ENCODE data around the gene CLCN7.

The CLCN7 gene

DNA sequence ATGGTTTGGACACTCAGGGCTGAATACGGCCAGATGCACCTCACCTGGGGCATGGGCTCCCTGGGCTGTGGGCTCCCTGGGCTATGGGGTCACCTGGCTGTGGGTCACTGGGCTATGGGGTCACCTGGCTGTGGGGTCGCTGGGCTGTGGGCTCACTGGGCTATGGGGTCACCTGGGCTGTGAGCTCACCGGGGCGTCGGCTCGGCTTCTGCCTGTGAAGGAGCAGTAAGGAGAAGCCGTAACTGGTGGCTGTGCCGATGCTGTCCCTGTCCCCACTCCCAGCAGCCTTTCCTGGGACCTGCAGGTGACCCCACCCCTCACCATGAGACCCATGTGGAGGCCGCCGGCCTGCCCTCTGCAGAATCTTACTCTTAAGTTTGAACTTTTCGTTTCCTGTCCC lies 45.8 kb downstream of the CLCN7 start:
- no peak for DNase-seq

DNA sequence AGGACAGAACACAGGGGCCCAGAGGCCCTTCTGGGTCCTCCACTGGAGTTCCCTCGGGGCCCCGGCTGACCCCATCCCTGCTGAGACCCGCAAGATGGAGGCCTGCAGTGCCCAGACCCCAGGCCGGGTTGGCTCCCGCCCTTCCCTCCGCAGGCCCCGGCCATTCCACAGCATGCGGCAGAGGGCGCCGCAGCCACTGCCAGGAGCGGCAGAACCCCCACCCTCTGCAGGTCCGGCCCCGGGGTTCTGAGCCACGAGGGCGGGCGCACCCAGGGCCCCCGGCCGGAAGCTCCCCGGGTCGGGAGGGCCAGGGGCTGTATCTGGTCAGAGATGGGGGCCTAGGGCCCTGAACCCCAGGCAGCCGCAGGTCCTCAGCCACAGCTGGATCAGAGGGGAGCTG lies 46.3 kb downstream of the CLCN7 start:
- peak; percentile 48 to 61 for DNase-seq

DNA sequence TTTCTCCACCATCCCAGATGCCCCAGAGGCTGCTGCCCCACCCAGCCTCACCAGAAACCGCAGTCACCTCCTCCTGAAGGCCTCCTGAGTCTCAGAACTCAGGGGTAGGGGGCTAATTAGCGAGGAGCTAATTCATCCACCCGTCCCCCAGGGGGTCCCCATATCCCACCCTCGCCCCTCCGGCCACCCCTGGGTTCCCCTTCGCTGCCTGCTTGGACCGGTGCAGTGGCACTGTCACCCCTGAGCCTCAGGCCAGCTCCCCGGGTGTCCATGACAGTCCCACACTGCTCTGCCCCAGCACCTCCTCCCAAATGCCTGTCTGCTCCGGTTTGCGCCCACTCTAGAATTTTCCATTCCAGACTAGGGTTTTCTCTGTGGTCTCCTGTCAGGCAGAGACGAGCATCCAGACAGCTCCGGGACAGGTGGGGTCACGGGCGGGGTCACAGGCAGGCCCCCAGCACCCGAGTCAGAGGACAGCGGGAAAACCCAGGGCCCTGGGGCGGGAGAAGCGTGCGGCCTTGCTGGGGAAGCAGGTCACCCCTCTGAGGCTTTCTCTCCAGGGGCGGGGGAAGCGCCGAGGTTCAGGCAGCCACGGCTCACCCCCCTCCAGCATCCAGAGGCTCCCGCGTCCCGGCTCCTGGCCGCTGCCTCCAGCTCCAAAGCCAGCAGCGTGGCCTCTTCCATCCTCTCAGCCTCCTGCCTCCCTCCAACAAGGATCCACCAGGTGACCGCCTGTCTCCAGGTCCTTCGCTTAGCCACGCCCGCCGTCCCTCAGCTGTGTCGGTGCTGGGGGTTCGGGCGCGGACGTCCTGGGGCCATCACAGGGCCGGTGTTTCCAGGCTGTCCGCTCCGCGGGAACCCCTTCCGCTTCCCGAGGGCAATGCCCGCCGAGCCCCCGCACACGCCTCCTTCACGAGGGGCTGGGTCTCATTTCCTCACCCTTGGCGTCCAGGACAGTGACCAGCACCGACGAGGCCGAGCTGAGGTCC lies 47.1 kb downstream of the CLCN7 start:
- no peak for DNase-seq

DNA sequence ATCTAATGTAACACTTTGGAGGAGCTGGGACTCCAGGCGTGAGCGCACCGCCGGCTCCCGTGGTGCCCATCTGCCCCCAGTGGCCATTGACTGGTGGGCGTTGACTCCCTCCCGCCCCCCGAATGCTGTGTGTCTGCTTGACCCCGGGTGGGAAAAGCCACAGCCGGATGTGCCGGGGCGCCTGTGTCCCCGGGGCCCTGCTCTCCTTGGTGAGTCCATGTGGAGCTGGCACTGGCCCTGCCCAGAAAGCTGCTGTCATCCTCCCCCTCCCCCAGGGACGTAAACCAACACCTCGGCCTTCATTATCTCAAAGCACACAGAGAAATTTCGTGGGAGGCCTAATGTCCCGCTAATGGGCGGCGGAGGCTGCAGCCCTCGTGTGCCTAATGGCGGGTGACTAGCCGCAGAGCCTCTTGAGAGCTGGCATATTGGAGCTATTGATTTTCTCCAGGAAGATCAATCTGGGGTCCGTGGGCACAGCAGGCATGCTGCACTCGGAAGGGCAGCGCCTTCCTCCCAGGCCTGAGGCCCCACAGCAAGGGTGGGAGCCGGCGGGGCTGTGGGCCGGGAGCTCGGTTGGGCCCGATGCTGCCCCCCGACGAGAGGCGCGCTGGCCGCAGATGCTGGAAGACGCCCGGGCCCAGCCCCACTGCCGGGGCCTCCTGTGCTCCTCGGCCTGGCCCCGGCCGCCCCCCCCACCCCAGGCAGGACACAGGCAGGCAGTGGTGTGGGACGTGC lies 47.9 kb downstream of the CLCN7 start:
- no peak for DNase-seq

DNA sequence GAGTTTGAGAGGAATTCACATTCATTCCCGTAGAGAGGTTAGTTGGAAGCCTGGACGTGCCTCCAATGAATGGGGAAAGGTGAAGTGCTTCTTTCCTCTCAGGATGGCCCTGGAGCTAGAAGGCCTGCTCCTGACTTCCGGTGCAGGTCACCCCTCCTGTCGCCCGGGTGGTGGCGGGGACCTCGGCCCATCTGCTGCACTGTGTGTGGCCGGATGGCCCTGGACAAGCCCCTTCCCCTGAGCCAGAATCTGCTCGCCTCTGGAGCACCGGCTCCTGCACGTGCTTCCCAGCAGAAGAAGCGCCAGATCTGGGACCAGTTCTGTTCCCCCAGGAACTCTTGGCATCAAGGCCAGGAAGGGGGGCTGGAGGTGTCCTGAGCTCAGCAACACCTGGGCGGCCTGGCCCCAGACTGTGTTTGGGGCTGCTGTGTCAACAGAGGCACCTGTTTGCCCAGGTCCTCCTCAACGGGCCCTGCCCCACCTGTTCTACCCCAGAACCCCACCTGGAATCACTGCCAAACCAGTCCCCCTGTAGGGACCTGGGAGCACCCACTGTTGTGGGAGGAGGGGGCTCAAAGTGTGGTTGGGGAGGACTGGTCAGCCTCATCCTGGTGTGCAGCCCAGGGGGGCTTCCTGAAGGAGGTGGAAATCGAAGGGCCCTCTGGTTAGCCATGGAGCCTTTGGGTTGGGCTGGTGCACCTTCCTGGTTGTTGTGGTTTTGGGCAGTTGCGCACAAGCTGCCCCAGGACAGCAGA lies 49.0 kb downstream of the CLCN7 start:
- DNase-seq, result no peak

DNA sequence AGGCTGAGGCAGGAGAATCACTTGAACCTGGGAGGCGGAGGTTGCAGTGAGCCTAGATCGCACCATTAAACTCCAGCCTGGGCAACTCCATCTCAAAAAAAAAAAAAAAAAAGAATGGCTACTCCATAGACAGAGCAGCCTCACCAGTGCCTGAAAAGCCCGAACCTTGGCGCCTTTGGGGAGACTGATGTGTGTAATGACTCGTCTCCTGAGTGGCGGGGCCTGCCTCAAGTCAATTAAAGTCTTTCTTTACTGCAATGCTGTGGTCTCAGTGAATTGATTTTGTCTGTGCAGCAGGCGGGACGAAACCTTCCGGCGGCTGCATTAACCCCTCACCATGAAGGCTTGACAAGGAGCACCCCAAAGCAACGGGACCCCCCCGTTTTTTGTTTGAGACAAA lies 50.8 kb downstream of the CLCN7 start:
- DNase-seq, result no peak

DNA sequence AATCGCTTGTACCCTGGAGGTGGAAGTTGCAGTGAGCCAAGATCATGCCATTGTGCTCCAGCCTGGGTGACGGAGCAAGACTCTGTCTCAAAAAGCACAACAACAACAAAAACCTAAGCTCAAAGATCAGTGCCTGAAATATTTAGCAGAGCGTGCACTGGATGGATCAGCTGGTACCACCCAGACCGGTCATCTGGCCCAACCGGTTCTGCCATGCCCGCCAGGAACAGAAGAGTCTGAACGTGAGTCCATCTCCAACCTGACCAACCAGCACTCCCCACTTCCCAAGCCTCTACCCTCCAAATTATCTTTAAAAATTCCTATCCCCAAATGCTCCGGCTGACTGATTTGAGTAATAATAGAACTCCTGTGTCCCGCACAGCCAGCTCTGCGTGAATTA lies 52.8 kb downstream of the CLCN7 start:
- DNase-seq, result no peak

DNA sequence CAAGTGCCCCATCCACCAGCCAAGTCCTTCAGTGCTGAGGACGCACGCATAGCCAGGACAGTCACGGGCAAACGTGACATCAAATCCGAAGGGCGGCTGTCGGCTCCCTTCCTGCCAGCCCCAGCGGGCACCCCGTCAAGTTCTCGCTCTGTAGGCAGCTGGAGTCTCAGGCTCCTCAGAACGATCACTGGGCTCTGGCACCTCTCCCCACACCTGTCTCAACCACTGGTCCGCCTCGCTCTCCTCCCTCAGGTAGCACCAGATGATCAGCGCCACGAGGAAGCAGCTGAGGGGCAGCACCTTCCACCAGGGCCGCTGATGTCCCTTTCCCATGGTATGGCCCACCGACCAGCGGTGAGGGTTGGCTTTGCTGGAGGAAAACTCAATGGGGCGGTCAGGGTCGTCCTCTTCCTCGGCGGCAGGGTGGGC lies 54.7 kb downstream of the CLCN7 start:
- DNase-seq, result no peak

DNA sequence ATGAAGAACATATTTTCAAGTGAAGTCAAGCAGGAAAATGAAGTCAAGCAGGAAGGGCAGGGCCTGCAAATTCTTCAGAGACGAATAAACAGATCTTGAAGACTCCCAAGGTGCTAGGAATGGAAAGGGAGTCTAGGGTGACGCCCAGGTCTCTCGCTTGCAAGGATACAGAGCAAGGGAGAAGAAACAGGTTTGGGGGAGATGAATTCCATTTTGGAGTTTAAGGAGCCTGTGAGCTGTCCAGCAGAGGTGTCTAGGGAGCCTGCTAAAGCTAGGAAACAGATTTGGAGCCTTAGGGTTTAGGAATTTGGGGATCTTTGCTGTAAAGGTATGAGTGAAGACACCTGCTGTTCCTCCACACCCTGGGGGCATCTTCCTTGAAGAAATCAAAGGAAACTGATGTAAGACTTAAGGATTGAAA lies 58.3 kb downstream of the CLCN7 start:
- DNase-seq, result no peak

DNA sequence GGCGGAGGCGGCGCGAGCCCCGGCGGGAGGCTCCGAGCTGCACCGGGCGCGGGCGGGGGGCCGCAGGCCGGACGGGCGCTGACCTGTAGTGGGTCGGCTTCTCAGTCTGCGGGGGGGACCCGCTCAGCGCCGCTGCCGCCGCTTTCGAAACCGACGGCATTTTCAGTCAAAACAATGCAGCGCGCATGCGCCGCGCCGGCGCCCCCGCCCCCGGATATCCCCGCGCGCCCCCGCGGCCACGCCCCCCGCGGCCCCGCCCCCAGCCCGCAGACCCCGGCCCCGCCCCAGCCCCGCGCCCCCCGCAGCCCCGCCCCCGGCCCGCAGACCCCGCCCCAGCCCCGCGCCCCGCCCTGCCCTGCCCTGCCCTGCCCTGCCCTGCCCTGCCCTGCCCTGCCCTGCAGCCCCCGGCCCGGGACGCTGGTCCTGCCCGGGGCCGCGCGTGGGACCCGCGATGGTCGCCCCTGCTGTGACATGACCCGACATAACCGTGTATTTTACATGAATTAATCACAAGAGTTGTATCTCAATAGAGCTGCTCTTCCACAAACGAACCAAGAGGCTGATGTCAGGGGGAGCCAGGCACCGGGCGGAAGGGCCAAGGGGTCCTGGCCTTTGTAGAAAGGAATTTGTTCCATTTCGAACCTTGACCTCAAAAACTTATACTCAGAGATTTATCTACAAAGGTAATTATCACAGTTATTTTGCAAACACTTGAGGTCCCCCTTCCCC lies 60.1 kb downstream of the CLCN7 start, which contains the start of gene UNKL:
Gene UNKL, minus strand, starts transcription at position 173 of the 729 bp plus-strand sequence. Its CDS starts 13 bp downstream, at position 160.
- peak; percentile 85 to 86 for DNase-seq

DNA sequence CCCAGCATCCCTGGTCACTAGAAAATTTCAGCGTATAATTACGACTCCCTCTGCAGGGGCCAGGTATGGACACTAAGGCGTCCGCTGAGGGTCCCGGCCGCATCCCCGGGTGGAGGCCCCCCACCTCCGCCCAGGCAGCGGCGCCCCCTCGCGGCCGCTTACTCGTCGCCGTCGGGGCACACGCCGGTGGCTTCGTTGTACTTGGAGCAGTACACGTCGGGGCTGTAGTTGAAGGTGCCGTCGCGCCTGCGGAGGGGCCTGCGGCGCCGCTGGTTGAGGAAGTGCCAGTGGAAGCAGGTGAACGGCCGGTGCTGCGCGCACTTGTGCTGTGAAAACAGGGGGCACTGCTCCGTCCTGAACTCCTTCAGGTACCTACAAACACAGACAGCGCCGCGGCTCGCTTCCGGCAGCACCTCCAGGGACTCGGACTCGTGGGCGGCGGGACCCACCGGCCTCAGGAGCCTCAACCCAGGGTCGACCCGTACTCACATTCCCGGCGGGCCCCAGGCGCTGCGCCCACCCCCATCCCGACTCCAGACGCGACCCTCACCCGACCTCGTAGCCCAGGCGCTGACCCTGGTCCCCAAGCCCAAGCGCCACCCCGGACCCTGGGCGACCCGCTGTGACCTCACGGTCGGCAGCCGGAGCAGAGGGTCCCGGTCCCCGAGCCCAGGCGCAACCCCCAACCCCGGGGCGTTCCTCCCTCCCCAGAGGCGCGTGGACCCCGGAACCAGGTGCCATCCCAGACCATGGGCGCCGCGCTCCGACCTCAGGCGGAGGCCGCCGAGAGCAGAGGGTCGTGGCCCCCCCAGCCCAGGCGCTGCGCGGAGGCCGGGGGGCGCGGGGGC lies 60.9 kb downstream of the CLCN7 start:
- DNase-seq, result peak; percentile 69 to 74

DNA sequence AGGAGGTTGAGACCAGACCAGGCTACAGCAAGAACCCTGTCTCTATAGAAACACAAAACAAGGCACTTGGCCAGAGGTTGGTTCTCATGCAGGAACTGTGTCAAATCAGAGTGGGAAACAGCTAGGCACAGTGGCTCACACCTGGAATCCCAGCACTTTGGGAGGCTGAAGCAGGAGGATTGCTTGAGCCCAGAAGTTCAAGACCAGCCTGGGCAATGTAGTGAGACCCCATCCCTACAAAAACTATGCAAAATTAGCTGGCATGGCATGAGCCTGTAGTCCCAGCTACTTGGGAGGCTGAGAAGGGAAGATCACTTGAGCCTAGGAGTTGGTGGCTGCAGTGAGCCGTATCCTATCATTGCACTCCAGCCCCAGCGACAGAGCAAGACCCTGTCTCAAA lies 62.0 kb downstream of the CLCN7 start:
- DNase-seq, result no peak

DNA sequence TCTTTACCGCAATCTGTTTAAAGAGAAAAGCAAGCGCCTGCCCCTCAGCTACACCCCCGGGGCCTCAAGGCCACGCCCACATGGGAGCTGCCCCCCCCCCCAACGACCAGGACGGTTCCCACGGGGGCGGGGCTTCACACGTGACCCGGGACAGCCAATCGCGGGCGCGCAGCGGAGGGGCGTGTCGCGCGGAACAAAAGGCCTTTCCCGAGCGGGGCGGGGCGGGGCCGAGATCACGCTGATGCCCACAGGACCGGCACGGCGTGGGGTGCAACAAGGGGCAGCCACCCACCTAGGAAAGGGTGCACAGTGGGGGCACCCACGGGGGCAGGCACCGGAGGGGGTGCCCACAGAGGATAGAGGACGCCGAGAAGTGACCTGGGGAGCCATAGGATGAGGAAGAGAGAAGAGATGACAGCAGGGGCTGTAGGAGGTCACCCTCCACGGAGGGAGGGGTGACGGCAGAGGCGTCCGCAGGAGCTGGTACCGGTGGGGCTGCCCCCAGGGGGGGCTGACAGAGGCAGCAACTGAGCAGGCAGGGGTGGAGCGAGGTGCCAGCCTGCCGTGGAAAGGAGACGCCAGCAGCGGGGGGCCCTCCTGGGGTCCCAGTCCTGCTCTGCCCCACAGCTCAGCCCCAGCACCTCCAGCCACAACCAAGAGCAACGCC lies 66.5 kb downstream of the CLCN7 start:
- peak; percentile 94 to 97 for DNase-seq

DNA sequence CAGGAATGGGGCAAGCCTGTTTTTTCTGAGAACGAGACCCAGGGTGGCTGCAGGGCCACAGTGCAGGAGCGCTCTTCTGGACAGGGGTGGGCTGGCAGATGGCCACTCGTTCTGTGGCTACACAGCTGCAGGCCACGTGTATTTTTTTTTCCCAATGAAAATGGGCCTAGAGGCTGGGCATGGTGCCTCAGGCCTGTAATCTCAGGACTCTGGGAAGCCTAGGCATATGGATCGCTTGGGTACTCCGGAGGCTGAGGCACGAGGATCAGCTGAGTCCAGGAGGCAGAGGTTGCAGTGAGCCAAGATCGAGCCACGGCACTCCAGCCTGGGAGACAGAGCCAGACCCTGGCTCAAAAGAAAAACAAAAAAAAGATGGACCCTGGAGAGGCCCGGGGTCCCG lies 67.1 kb downstream of the CLCN7 start:
- no peak for DNase-seq

DNA sequence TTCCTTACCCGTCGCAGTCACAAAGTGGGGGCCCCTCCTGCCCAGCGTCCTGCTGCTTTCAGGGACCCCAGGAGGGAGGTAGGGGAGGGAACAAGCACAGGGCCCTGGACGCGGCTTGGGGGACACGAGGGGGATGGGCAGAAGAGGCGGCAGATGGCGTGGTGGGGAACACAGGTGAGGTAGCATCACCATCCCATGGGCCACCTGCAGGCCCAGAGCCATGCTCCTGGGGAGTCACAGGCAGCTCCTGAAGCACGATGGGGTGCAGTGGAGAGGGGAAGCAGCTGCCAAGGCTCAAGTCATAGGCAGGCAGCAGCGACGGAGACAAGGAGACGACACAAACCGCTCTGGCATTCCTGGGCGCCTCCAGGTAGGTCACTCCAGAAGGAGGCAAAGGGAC lies 71.1 kb downstream of the CLCN7 start:
- no peak for DNase-seq

DNA sequence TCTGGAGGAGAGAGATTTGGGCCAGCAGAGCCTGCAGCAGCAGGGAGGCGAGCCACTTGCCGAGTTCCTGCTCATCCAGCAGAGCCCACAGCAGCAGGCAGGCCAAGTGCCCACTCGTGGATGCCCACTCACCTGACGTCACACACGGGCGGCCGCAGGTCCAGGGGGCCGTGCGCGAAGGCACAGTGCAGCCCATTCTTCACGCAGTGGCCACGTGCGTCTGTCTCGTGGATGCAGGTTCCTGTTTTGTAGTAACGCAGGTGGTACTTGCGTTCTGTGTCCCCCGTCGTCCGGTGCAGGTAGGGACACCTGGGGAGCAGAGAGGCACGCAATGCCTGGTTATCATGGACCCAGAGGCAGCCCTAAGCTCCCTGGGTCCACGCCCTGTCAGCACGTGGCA lies 71.8 kb downstream of the CLCN7 start:
- DNase-seq, result no peak

DNA sequence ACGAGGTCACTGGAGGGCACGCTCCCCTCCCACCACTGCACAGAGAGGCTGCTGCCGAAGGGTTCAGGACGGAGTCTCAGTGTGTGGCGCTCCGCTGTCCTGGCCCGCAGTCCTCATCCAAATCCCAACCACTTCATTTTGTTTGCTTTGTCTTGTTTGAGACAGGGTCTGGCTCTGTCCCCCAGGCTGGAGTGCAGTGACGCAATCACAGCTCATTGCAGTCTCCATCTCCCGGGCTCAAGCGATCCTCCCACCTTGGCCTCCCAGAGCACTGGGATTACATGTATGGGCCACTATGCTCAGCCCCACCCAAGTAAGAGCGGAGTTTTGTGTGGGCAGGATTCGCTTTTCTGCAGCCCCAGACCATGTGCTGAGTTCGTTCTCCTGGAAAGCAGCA lies 73.1 kb downstream of the CLCN7 start:
- no peak for DNase-seq

DNA sequence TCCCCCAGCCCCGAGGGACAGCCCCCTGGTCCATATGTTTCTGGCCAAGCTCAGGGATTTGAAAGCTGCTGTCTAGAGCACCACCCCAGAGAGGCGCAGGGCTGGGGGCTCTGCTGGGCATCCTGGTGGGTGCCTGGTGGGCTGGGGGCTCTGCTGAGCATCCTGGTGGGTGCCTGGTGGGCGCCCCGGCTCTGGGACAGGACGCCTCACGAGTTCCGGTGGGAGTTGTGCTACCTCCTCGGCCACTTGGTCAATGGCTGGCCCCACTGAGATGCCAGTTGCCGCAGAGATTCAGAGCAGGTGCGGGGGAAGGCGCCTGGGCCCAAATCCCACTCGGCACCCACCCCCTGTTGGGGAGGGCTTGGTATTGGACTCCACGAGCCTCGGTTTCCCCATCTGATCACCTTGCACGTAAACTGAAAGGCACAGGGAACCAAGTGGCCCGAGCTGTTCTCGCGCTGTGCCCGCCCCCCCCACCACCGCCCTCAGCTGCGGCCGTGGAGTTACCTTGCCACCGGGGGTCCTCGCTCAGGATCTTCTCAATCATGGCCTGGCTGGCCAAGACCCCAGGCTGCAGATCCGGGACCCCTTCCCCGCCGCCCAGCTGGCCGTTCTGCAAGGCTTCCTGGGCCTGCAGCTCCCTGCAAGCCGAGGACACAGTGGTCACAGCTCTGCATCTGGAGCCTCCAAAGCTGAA lies 73.6 kb downstream of the CLCN7 start:
- no peak for DNase-seq

DNA sequence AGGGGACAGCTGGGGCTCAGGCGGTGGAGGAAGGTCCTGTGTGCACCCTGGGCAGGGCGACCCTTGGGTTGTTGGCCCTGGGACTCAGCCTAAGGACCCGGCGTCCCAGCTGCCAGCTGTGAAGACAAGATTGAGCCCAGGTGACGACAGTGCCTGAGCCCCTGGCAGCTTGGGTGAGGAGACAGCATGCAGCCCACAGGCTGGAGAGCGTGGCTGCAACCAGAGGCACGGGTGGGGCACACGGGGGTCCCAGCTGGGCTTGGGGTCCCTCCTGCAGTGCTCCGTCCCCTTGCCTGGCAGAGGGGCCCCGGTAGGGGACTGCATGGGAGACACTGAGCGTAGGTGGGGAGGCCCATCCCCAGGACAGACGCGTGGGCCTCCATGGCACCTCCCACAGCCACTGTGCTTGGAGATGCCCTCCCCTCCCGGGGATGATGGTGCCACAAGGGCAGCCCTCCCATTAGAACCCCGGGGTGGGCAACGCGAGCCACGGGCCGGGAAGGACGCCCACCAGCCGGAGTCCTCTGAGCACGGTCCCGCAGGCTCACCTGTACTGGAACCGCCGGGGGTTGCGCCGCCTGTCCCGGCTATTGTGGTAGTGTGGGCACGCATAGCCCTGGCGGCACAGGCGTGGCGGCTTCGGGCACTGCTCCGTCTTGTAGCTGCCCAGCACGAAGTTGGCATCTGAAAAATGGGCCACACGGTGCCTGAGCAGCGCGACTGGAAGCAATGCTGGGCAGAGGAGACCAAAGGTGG lies 75.8 kb downstream of the CLCN7 start:
- DNase-seq, result no peak

Data from CD4-positive, alpha-beta T cell treated with Interleukin-1 beta for 1 hour (primary cell).